Calu3 (cell line): ENCODE data around the gene CFAP52. TPM values are rescaled to one million over a fixed set of nuclear protein-coding genes. Genes with fewer than 3 reads are reported as not detected.

Source experiments
- BruUV-seq: library from RNA; stranded (reverse); fragments of 400-500 nt; replicated peaks from 2 replicates; lab custom pipeline; 2021; lab: Mats Ljungman, UMichigan
- CTCF ChIA-PET: fragments of 300-600 bp; sonication (Branson Sonifier 250); formaldehyde crosslinking; loops from one replicate; lab custom pipeline; 2022; ENCODE audit warnings: antibody characterized with exemption; lab: Charles Lee
- DNase-seq: peaks from one replicate; pipeline ENCODE4 v3.0.0; 2022
- H3K27ac Mint-ChIP-seq: one replicate; pipeline ENCODE4 v1.8.0; 2022; ENCODE audit warnings: mixed read lengths; ENCODE audit not compliant: unreplicated experiment
- H3K27me3 Mint-ChIP-seq: one replicate; pipeline ENCODE4 v1.8.0; 2022; ENCODE audit warnings: mixed read lengths; ENCODE audit not compliant: unreplicated experiment
- H3K36me3 Mint-ChIP-seq: one replicate; pipeline ENCODE4 v1.8.0; 2022; ENCODE audit warnings: mild to moderate bottlenecking, moderate library complexity, mixed read lengths; ENCODE audit not compliant: insufficient read depth, unreplicated experiment
- H3K4me1 Mint-ChIP-seq: one replicate; pipeline ENCODE4 v1.8.0; 2022; ENCODE audit warnings: mild to moderate bottlenecking, low read depth, mixed read lengths; ENCODE audit not compliant: unreplicated experiment
- H3K4me3 Mint-ChIP-seq: one replicate; pipeline ENCODE4 v1.8.0; 2022; ENCODE audit warnings: mild to moderate bottlenecking, low read depth, moderate library complexity, mixed read lengths; ENCODE audit not compliant: unreplicated experiment
- H3K9me3 Mint-ChIP-seq: one replicate; pipeline ENCODE4 v1.8.0; 2022; ENCODE audit warnings: low read depth, mixed read lengths; ENCODE audit not compliant: unreplicated experiment
- CTCF ChIP-seq: fragments of 200-600 bp; IDR thresholded peaks from one replicate; pipeline ENCODE4 v1.8.0; 2022; ENCODE audit warnings: antibody characterized with exemption; ENCODE audit not compliant: unreplicated experiment
- intact Hi-C: fragments of 100-400 bp; cut with micrococcal nuclease; formaldehyde crosslinking; loops from one replicate; pipeline ENCODE4 v1.10.0; 2022; ENCODE audit not compliant: unreplicated experiment
- total RNA-seq: library from RNA; stranded (reverse); gene quantifications from 2 replicates; pipeline ENCODE4 v1.2.3, GENCODE V29; 2022

CFAP52 gene
- total RNA-seq, 1 experiment from 2014 or later = not detected

DNA sequence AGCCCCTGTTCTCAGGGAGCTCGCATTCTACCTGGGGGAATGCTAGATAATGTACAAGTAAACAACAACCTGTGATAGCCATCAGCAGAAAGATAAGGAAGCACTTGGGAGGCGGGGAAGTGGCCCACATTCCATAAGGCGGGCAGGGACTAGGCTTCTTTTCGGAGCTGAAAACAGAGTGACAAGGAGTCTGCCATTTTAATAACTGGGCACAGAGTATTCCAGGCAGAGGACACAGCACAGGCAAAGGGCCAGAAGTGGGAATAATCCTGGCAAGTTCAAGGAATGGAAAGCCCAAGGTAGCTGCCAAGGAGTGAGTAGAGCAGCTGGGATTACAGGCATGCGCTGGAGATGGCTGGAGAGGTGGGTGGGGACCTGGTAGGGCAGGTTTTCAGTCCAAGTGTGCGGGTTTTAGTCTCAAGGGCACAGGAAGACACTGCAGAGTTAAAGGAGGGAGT, 93.1 kb downstream of the CFAP52 start:
- no peaks in the 10 kb centered on the region for H3K9me3 Mint-ChIP-seq
- no peak overlapping the region for H3K4me3 Mint-ChIP-seq
- peaks cover 5% of the 10 kb centered on the region for H3K36me3 Mint-ChIP-seq
- BruUV-seq = no TSS peak
- no peaks in the 10 kb centered on the region for H3K27me3 Mint-ChIP-seq
- peaks cover 9% of the 10 kb centered on the region for H3K4me1 Mint-ChIP-seq
- DNase-seq = no peak
- no peak overlapping the region for H3K27ac Mint-ChIP-seq
- CTCF ChIA-PET = interaction anchor here (0.7 kb wide), 1 partner anchor 50 kb away, joined by 3 read pairs; no protein-coding TSS in a partner anchor
- intact Hi-C loops = loop anchor here (10.0 kb wide), 1 partner anchor 95 kb away; the partner anchor contains the start of genes CFAP52 and STX8
- TF ChIP-seq CTCF = no peak

GRCh38 chr17:9670596-9670995, 94.2 kb downstream of the CFAP52 start:
- Mint-ChIP-seq H3K27me3 (no peaks in the 10 kb centered on the region), H3K4me1 (peaks cover 9% of the 10 kb centered on the region), H3K9me3 (no peaks in the 10 kb centered on the region), H3K27ac (no peak overlapping the region), H3K36me3 (peaks cover 2% of the 10 kb centered on the region), H3K4me3 (no peak overlapping the region)
- CTCF ChIA-PET = no interaction called here
- no peak for TF ChIP-seq CTCF
- no TSS peak for BruUV-seq
- DNase-seq = no peak
- intact Hi-C loops = loop anchor here (10.0 kb wide), 1 partner anchor 96 kb away; the partner anchor contains the start of genes CFAP52 and STX8

GRCh38 chr17:9671559-9671958, 95.1 kb downstream of the CFAP52 start:
- no peak for TF ChIP-seq CTCF
- no peak for DNase-seq
- Mint-ChIP-seq H3K4me3 (no peak overlapping the region), H3K27ac (no peak overlapping the region), H3K27me3 (no peaks in the 10 kb centered on the region), H3K36me3 (no peaks in the 10 kb centered on the region), H3K4me1 (peaks cover 16% of the 10 kb centered on the region), H3K9me3 (no peaks in the 10 kb centered on the region)
- BruUV-seq = no TSS peak
- intact Hi-C loops = loop anchor here (10.0 kb wide), 1 partner anchor 97 kb away; the partner anchor contains the start of genes CFAP52 and STX8
- CTCF ChIA-PET = no interaction called here

- no peak overlapping the region for H3K27ac Mint-ChIP-seq
- BruUV-seq = no TSS peak
- CTCF ChIA-PET = no interaction called here
- no peaks in the 10 kb centered on the region for H3K27me3 Mint-ChIP-seq
- intact Hi-C loops = loop anchor here (10.0 kb wide), 1 partner anchor 97 kb away; the partner anchor contains the start of genes CFAP52 and STX8
- H3K4me1 Mint-ChIP-seq = peaks cover 23% of the 10 kb centered on the region
- H3K4me3 Mint-ChIP-seq = no peak overlapping the region
- no peaks in the 10 kb centered on the region for H3K9me3 Mint-ChIP-seq
- TF ChIP-seq CTCF = no peak
- no peak for DNase-seq
- no peaks in the 10 kb centered on the region for H3K36me3 Mint-ChIP-seq
These were observed 95.8 kb downstream of the CFAP52 start for GRCh38 chr17:9672266-9672665.
